ENCODE data around the gene L3MBTL4. TPM values are rescaled to one million over a fixed set of nuclear protein-coding genes. Genes with fewer than 3 reads are reported as not detected.

L3MBTL4 gene
- total and polyA plus RNA-seq, 9 of the 15 experiments (the other 6 are each of a cell fraction or from before 2014, with no cell fraction given) = not detected

- no peak overlapping the region for H2AFZ ChIP-seq (ENCODE audit: low read depth, low read length)
- no peaks in the 10 kb centered on the region for H3K27me3 ChIP-seq (ENCODE audit: control insufficient read depth in 2 of 2, insufficient read depth in 2 of 2, low read length in 2 of 2)
- FAIRE-seq (no peak), DNase-seq (ENCODE audit: extremely low read depth in 1 of 4, low spot score in 3 of 4) (no peak), ATAC-seq (no peak)
- no peak overlapping the region for H3K4me2 ChIP-seq (ENCODE audit: insufficient read depth, low read length)
- in situ Hi-C loops (cut with MboI) = no loop called here
- CTCF ChIA-PET (ENCODE audit: low intra/inter-chr PET ratio) = no interaction called here
- no peaks in the 10 kb centered on the region for H3K79me2 ChIP-seq (ENCODE audit: control insufficient read depth, insufficient read depth, low read length)
- POLR2A ChIA-PET = no interaction called here
- TF ChIP-seq ZNF282 (CRISPR knock-in tag; IDR thresholded peaks at IDR 0.05) = no peak
- H3K4me1 ChIP-seq (replicated peaks in 1 of 2; ENCODE audit: control insufficient read depth in 2 of 2, insufficient read depth in 2 of 2, low read length in 2 of 2) = no peaks in the 10 kb centered on the region
- under 1% methylated on average over 18 of the region's 18 CpGs for WGBS (ENCODE audit: insufficient coverage, low coverage, missing lambda C conversion rate)
- no peaks in the 10 kb centered on the region for H3K9me3 ChIP-seq (replicated peaks; ENCODE audit: control insufficient read depth, insufficient read depth, low read depth, low read length)
- H4K20me1 ChIP-seq (replicated peaks; ENCODE audit: control insufficient read depth, insufficient read depth, low read length) = no peaks in the 10 kb centered on the region
- H3K4me3 ChIP-seq = no peak overlapping the region
- no TSS peak for BruUV-seq (replicated peaks)
- intact Hi-C loops (cut with micrococcal nuclease) = no loop called here
- H3K36me3 ChIP-seq (ENCODE audit: control insufficient read depth, insufficient read depth, low read length) = no peaks in the 10 kb centered on the region
- H3K9ac ChIP-seq (ENCODE audit: insufficient read depth in 1 of 2, low read depth in 2 of 2, low read length in 2 of 2) = no peak overlapping the region
- no peak overlapping the region for H3K27ac ChIP-seq (ENCODE audit: extremely low read depth, low read depth, low read length)
- no peaks in the 10 kb centered on the region for H3K9me1 ChIP-seq (ENCODE audit: control insufficient read depth, insufficient read depth, low read length)
These were observed 143.1 kb downstream of the L3MBTL4 start for GRCh38 chr18:6271585-6271984.

- Histone ChIP-seq H3K79me2 (ENCODE audit: control insufficient read depth, insufficient read depth, low read length) (no peaks in the 10 kb centered on the region), H3K4me1 (replicated peaks in 1 of 2; ENCODE audit: control insufficient read depth in 2 of 2, insufficient read depth in 2 of 2, low read length in 2 of 2) (no peaks in the 10 kb centered on the region), H4K20me1 (replicated peaks; ENCODE audit: control insufficient read depth, insufficient read depth, low read length) (no peaks in the 10 kb centered on the region), H3K27me3 (ENCODE audit: control insufficient read depth in 2 of 2, insufficient read depth in 2 of 2, low read length in 2 of 2) (no peaks in the 10 kb centered on the region), H3K9ac (ENCODE audit: insufficient read depth in 1 of 2, low read depth in 2 of 2, low read length in 2 of 2) (no peak overlapping the region), H2AFZ (ENCODE audit: low read depth, low read length) (no peak overlapping the region), H3K36me3 (ENCODE audit: control insufficient read depth, insufficient read depth, low read length) (no peaks in the 10 kb centered on the region), H3K4me3 (no peak overlapping the region), H3K9me3 (replicated peaks; ENCODE audit: control insufficient read depth, insufficient read depth, low read depth, low read length) (no peaks in the 10 kb centered on the region), H3K27ac (ENCODE audit: extremely low read depth, low read depth, low read length) (no peak overlapping the region), H3K4me2 (ENCODE audit: insufficient read depth, low read length) (no peak overlapping the region), H3K9me1 (ENCODE audit: control insufficient read depth, insufficient read depth, low read length) (no peaks in the 10 kb centered on the region)
- WGBS (ENCODE audit: insufficient coverage, low coverage, missing lambda C conversion rate) = 0% methylated on average over 8 of the region's 8 CpGs
- ATAC-seq (no peak), FAIRE-seq (no peak), DNase-seq (ENCODE audit: extremely low read depth in 1 of 4, low spot score in 3 of 4) (no peak)
- POLR2A ChIA-PET = no interaction called here
- BruUV-seq (replicated peaks) = no TSS peak
- intact Hi-C loops (cut with micrococcal nuclease) (no loop called here), in situ Hi-C loops (cut with MboI) (no loop called here)
- CTCF ChIA-PET (ENCODE audit: low intra/inter-chr PET ratio) = no interaction called here
- TF ChIP-seq DNMT1 (IDR thresholded peaks at IDR 0.05) = no peak
- no peak for TF ChIP-seq ZNF75A (CRISPR knock-in tag; IDR thresholded peaks at IDR 0.05)
- no peak for TF ChIP-seq PHF21A (IDR thresholded peaks at IDR 0.05; ENCODE audit: borderline replicate concordance, low read depth)
- TF ChIP-seq, protein P1, sequence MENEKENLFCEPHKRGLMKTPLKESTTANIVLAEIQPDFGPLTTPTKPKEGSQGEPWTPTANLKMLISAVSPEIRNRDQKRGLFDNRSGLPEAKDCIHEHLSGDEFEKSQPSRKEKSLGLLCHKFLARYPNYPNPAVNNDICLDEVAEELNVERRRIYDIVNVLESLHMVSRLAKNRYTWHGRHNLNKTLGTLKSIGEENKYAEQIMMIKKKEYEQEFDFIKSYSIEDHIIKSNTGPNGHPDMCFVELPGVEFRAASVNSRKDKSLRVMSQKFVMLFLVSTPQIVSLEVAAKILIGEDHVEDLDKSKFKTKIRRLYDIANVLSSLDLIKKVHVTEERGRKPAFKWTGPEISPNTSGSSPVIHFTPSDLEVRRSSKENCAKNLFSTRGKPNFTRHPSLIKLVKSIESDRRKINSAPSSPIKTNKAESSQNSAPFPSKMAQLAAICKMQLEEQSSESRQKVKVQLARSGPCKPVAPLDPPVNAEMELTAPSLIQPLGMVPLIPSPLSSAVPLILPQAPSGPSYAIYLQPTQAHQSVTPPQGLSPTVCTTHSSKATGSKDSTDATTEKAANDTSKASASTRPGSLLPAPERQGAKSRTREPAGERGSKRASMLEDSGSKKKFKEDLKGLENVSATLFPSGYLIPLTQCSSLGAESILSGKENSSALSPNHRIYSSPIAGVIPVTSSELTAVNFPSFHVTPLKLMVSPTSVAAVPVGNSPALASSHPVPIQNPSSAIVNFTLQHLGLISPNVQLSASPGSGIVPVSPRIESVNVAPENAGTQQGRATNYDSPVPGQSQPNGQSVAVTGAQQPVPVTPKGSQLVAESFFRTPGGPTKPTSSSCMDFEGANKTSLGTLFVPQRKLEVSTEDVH (IDR thresholded peaks at IDR 0.05; ENCODE audit: low read depth, partially characterized antibody) = no peak
- no peak for TF ChIP-seq PBX2 (CRISPR knock-in tag; IDR thresholded peaks at IDR 0.05; ENCODE audit: low read depth)
- TF ChIP-seq PBX2 (tag; conservative IDR thresholded peaks at IDR 0.05; ENCODE audit: low read depth) = no peak
- TF ChIP-seq, protein P2, sequence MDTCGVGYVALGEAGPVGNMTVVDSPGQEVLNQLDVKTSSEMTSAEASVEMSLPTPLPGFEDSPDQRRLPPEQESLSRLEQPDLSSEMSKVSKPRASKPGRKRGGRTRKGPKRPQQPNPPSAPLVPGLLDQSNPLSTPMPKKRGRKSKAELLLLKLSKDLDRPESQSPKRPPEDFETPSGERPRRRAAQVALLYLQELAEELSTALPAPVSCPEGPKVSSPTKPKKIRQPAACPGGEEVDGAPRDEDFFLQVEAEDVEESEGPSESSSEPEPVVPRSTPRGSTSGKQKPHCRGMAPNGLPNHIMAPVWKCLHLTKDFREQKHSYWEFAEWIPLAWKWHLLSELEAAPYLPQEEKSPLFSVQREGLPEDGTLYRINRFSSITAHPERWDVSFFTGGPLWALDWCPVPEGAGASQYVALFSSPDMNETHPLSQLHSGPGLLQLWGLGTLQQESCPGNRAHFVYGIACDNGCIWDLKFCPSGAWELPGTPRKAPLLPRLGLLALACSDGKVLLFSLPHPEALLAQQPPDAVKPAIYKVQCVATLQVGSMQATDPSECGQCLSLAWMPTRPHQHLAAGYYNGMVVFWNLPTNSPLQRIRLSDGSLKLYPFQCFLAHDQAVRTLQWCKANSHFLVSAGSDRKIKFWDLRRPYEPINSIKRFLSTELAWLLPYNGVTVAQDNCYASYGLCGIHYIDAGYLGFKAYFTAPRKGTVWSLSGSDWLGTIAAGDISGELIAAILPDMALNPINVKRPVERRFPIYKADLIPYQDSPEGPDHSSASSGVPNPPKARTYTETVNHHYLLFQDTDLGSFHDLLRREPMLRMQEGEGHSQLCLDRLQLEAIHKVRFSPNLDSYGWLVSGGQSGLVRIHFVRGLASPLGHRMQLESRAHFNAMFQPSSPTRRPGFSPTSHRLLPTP (IDR thresholded peaks at IDR 0.05; ENCODE audit: borderline replicate concordance, extremely low read depth, insufficient read length) = no peak
These were observed 143.9 kb downstream of the L3MBTL4 start for GRCh38 chr18:6270771-6271216.

All from K562 (cell line).